PC-3 (cell line): Measurements from ENCODE around the gene ACTN1. TPM values are rescaled to one million over a fixed set of nuclear protein-coding genes. Genes with fewer than 3 reads are reported as not detected.

Experiments
- ATAC-seq: fragments of 200-7000 bp; cut with Tn5 transposase; 2 replicates; pipeline ENCODE4 v1.9.1; 2020; ENCODE audit warnings: mild to moderate bottlenecking, moderate library complexity
- BruUV-seq: library from RNA; stranded (reverse); fragments of 400-500 nt; replicated peaks from 2 replicates; lab custom pipeline; 2021; lab: Mats Ljungman, UMichigan
- CTCF ChIA-PET: fragments of 300-600 bp; sonication (Branson Sonifier 250); formaldehyde crosslinking; loops from one replicate; lab custom pipeline; 2022; ENCODE audit warnings: antibody characterized with exemption; lab: Charles Lee
- POLR2A ChIA-PET: fragments of 300-600 bp; sonication (Branson Sonifier 250); formaldehyde crosslinking; loops from one replicate; lab custom pipeline; 2022; ENCODE audit warnings: antibody characterized with exemption; ENCODE audit not compliant: unreplicated experiment; lab: Charles Lee
- DNase-seq: peaks from one replicate; pipeline ENCODE4 v3.0.0-alpha.2; 2015
- H2AFZ ChIP-seq: fragments of 300-600 bp; sonication (generic); 2 replicates; pipeline ENCODE4 v1.6.0; 2016; ENCODE audit warnings: antibody characterized with exemption, low read length
- H3F3A ChIP-seq: fragments of 300-600 bp; sonication (generic); one replicate; pipeline ENCODE4 v1.6.0; 2017; ENCODE audit warnings: antibody characterized with exemption, low read length, control low read depth, mild to moderate bottlenecking; ENCODE audit not compliant: unreplicated experiment
- H3K27ac ChIP-seq: fragments of 300-600 bp; sonication (generic); 2 replicates; pipeline ENCODE4 v1.5.1; 2016; ENCODE audit warnings: mild to moderate bottlenecking, low read length
- H3K27me3 ChIP-seq: fragments of 300-600 bp; sonication (generic); 2 replicates; pipeline ENCODE4 v1.6.1; 2016; ENCODE audit warnings: low read length, mixed read lengths
- H3K36me3 ChIP-seq: fragments of 300-600 bp; sonication (generic); 2 replicates; pipeline ENCODE4 v1.6.1; 2016; ENCODE audit warnings: low read depth, mixed run types, low read length, mixed read lengths
- H3K4me1 ChIP-seq: fragments of 300-600 bp; sonication (generic); 2 replicates; pipeline ENCODE4 v1.5.1; 2016; ENCODE audit warnings: low read length; ENCODE audit not compliant: insufficient read depth
- H3K4me2 ChIP-seq: fragments of 300-600 bp; sonication (generic); 2 replicates; pipeline ENCODE4 v1.6.0; 2016; ENCODE audit warnings: low read length
- H3K4me3 ChIP-seq: fragments of 300-600 bp; sonication (generic); 2 replicates; pipeline ENCODE4 v1.5.1; 2016; ENCODE audit warnings: mild to moderate bottlenecking, low read length, mixed read lengths
- H3K79me2 ChIP-seq: fragments of 300-600 bp; sonication (generic); 2 replicates; pipeline ENCODE4 v1.6.1; 2017; ENCODE audit warnings: low read length, mixed read lengths
- H3K9ac ChIP-seq: fragments of 300-600 bp; sonication (generic); 2 replicates; pipeline ENCODE4 v1.6.0; 2016; ENCODE audit warnings: mild to moderate bottlenecking, low read length
- H3K9me2 ChIP-seq: fragments of 300-600 bp; sonication (generic); replicated peaks from 2 replicates; pipeline ENCODE4 v1.6.1; 2016; ENCODE audit warnings: mixed run types, low read length, mixed read lengths
- H3K9me3 ChIP-seq: fragments of 300-600 bp; sonication (generic); 2 replicates; pipeline ENCODE4 v1.6.1; 2016; ENCODE audit warnings: low read length, mixed read lengths
- H4K20me1 ChIP-seq: fragments of 300-600 bp; sonication (generic); 2 replicates; pipeline ENCODE4 v1.6.1; 2016; ENCODE audit warnings: low read length, mixed read lengths
- CTCF ChIP-seq: fragments of 300-600 bp; sonication (generic); conservative IDR thresholded peaks from 2 replicates; pipeline ENCODE4 v1.5.1; 2017; ENCODE audit warnings: antibody characterized with exemption, low read depth, mild to moderate bottlenecking, low read length
- EZH2 ChIP-seq: fragments of 300-600 bp; sonication (generic); IDR thresholded peaks from one replicate; pipeline ENCODE4 v1.6.1; 2017; ENCODE audit warnings: antibody characterized with exemption, mild to moderate bottlenecking, low read length; ENCODE audit not compliant: unreplicated experiment
- EZH2phosphoT487 ChIP-seq: fragments of 300-600 bp; sonication (generic); IDR thresholded peaks from 2 replicates; pipeline ENCODE4 v1.6.1; 2018; ENCODE audit warnings: mild to moderate bottlenecking, antibody characterized with exemption, low read length, borderline replicate concordance
- intact Hi-C: fragments of 100-400 bp; cut with micrococcal nuclease; formaldehyde crosslinking; loops from 2 replicates; pipeline ENCODE4 v1.9.0; 2023
- total RNA-seq: library from RNA; depleted of rRNA; stranded (reverse); fragments of >200 nt; gene quantifications from 2 replicates; pipeline ENCODE4 v1.2.3, GENCODE V29; 2014

Gene ACTN1
- total RNA-seq, 1 experiment from 2014 or later: 303 TPM

GRCh38 chr14:68946489-68946822 is 32.6 kb downstream of the ACTN1 start:
- no peak overlapping the region for H2AFZ ChIP-seq
- ChIA-PET CTCF (no interaction called here), POLR2A (no interaction called here)
- no peak for DNase-seq
- no peak overlapping the region for H3K4me3 ChIP-seq
- intact Hi-C loops: no loop called here
- BruUV-seq: no TSS peak
- no peak overlapping the region for H3K9ac ChIP-seq
- H4K20me1 ChIP-seq: peaks cover 88% of the 10 kb centered on the region
- ATAC-seq: no peak
- peaks cover 23% of the 10 kb centered on the region; the same call in 1 of the 2 replicates for H3K36me3 ChIP-seq
- H3K4me1 ChIP-seq: peaks cover 32% of the 10 kb centered on the region
- TF ChIP-seq EZH2 (no peak), CTCF (no peak), EZH2phosphoT487 (no peak)
- no peaks in the 10 kb centered on the region for H3K9me2 ChIP-seq
- no peaks in the 10 kb centered on the region for H3K27me3 ChIP-seq
- peaks cover 97% of the 10 kb centered on the region for H3K79me2 ChIP-seq
- H3F3A ChIP-seq: peaks cover 2% of the 10 kb centered on the region
- no peak overlapping the region for H3K27ac ChIP-seq
- no peaks in the 10 kb centered on the region for H3K9me3 ChIP-seq
- no peak overlapping the region for H3K4me2 ChIP-seq

DNA sequence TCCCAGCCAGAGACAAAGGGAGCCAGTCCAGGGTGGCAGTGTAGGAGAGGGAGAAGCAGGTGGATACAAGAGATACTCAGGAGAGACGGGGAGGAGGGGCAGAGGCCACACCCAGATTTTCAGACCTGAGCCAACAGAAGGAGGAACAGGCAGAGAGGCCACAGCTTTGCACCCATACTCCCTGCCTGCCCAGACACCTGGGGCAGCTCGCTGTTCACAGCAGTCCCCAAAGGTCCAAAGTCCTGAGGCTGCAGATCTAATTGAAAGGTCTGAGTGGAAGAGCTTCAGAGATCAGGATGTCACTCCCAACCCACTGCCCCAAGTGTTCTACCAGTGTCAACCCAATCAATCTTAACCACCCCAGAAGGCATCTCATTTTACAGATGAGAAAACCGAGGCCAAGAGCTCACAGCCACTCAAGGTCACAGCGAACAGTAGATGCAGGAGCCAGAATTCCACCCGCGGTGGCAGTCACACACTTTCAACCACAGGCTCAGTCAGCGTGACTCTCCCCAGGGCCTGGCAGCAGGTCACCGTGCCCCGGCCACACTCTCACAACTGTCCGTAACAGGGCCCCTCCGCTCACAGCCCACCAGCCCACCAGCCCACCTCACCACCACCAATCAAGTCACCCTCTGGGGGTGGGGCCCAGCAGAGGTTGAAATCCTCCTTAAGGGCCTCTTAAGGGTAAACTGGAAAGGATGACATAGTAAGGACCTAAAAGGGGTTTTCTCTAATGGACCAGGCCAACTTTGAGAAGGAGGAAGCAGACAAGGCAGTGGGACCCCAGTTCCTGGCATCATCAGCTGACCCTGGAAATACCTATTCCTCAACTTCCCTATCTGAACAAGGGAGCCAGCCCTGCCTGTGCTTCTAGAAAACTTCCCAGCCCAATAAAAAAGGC is 33.3 kb downstream of the ACTN1 start:
- H3K27me3 ChIP-seq: no peaks in the 10 kb centered on the region
- H3K79me2 ChIP-seq: peaks cover 100% of the 10 kb centered on the region
- no peaks in the 10 kb centered on the region for H3K9me2 ChIP-seq
- intact Hi-C loops: no loop called here
- DNase-seq: no peak
- TF ChIP-seq CTCF (no peak), EZH2phosphoT487 (no peak), EZH2 (no peak)
- no peak overlapping the region for H3K4me3 ChIP-seq
- no peaks in the 10 kb centered on the region for H3F3A ChIP-seq
- ChIA-PET POLR2A (no interaction called here), CTCF (no interaction called here)
- ATAC-seq: peak; percentile 7; the same call in 1 of the 2 replicates
- H3K9ac ChIP-seq: no peak overlapping the region
- H4K20me1 ChIP-seq: peaks cover 93% of the 10 kb centered on the region
- no peak overlapping the region for H3K27ac ChIP-seq
- no peak overlapping the region for H2AFZ ChIP-seq
- no TSS peak for BruUV-seq
- peaks cover 33% of the 10 kb centered on the region for H3K4me1 ChIP-seq
- H3K9me3 ChIP-seq: no peaks in the 10 kb centered on the region
- H3K4me2 ChIP-seq: no peak overlapping the region
- H3K36me3 ChIP-seq: peaks cover 26% of the 10 kb centered on the region; the same call in 1 of the 2 replicates

- ATAC-seq (no peak), DNase-seq (no peak)
- Histone ChIP-seq H3K4me3 (no peak overlapping the region), H3K79me2 (peaks cover 100% of the 10 kb centered on the region), H3K9me2 (no peaks in the 10 kb centered on the region), H3K4me1 (peaks cover 34% of the 10 kb centered on the region), H3K27me3 (no peaks in the 10 kb centered on the region), H3K27ac (no peak overlapping the region), H3K4me2 (no peak overlapping the region), H3F3A (no peaks in the 10 kb centered on the region), H3K36me3 (peaks cover 26% of the 10 kb centered on the region; the same call in 1 of the 2 replicates), H4K20me1 (peaks cover 99% of the 10 kb centered on the region), H3K9me3 (no peaks in the 10 kb centered on the region), H2AFZ (no peak overlapping the region), H3K9ac (no peak overlapping the region)
- ChIA-PET POLR2A (no interaction called here), CTCF (no interaction called here)
- no peak for TF ChIP-seq EZH2phosphoT487
- TF ChIP-seq CTCF: no peak
- TF ChIP-seq EZH2: no peak
- intact Hi-C loops: no loop called here
- BruUV-seq: no TSS peak
Measured at GRCh38 chr14:68945190-68945584, 33.9 kb downstream of the ACTN1 start.
